Measurements from ENCODE around the gene TPO.

The TPO gene

DNA sequence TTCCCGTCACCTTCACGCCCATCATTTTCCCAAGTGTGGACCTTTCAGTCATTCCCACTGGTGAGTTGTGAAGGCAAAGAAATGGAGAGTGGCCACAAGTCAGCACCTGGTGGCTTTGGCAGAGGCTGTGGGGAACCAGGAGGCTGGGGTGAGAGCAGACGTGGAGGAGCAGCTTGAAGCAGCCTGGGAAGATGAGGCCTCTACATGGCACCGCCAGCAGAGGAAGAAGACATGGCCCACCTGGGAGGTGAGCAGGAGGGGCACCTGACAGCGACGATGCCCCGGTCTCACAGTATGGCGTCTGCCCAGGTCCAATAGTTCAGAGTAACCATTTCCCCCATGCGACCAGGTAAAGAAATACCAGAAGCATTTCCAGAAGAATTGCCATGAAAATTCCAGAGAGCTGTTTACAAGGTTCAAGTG is 69.0 kb downstream of the TPO start:
- no peak for DNase-seq
- Histone ChIP-seq H3K9me3 (ENCODE audit: control extremely low read depth in 1 of 5, control insufficient read depth in 4 of 5, insufficient read depth in 2 of 5, low read depth in 1 of 5, low read length in 4 of 5) (no peaks in the 10 kb centered on the region), H3K36me3 (ENCODE audit: control insufficient read depth in 4 of 4, insufficient read depth in 4 of 4, low read length in 3 of 4) (no peaks in the 10 kb centered on the region), H3K4me1 (ENCODE audit: control extremely low read depth in 1 of 4, control insufficient read depth in 4 of 4, insufficient read depth in 4 of 4, low read length in 3 of 4) (no peaks in the 10 kb centered on the region), H3K27me3 (replicated peaks in 2 of 5; ENCODE audit: control insufficient read depth in 4 of 5, insufficient read depth in 5 of 5, low read length in 4 of 5) (peaks cover 0 to 6% (median 0%) of the 10 kb centered on the region in 5 experiments), H3K27ac (ENCODE audit: insufficient read depth in 1 of 2, low read depth in 1 of 2, low read length in 2 of 2, poor library complexity in 1 of 2, severe bottlenecking in 2 of 2) (no peak overlapping the region), H3K4me3 (ENCODE audit: control insufficient read depth in 1 of 7, extremely low read depth in 1 of 7, insufficient read depth in 4 of 7, low read depth in 2 of 7, low read length in 6 of 7) (no peak overlapping the region)
- CTCF ChIA-PET: no interaction called here
- WGBS (ENCODE audit: insufficient coverage): 95% methylated on average over 7 of the region's 9 CpGs
- POLR2A ChIA-PET: no interaction called here

DNA sequence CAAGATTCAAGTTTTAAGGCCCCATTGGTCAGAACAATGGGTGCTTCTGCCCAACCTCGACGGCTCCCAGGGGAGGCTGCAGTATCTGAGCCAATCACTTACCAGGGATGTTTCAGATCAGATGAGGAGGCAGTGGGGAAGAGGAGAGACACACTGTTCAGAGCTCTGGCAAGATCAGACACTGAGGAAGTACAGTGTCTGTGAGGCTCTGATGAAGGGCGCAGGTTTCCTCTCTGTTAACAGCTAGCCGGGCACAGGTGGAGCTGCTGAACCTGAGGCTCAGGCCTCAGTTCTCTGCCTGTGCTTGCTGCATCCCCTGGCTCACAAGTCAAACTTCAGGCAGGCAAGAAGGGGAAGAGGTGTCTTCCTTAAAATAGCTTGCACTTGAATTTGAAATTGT is 69.7 kb downstream of the TPO start:
- Histone ChIP-seq H3K4me1 (ENCODE audit: control extremely low read depth in 1 of 4, control insufficient read depth in 4 of 4, insufficient read depth in 4 of 4, low read length in 3 of 4) (no peaks in the 10 kb centered on the region), H3K27me3 (replicated peaks in 2 of 5; ENCODE audit: control insufficient read depth in 4 of 5, insufficient read depth in 5 of 5, low read length in 4 of 5) (peaks cover 0 to 3% (median 0%) of the 10 kb centered on the region in 5 experiments), H3K4me3 (ENCODE audit: control insufficient read depth in 1 of 7, extremely low read depth in 1 of 7, insufficient read depth in 4 of 7, low read depth in 2 of 7, low read length in 6 of 7) (no peak overlapping the region), H3K27ac (ENCODE audit: insufficient read depth in 1 of 2, low read depth in 1 of 2, low read length in 2 of 2, poor library complexity in 1 of 2, severe bottlenecking in 2 of 2) (no peak overlapping the region), H3K36me3 (ENCODE audit: control insufficient read depth in 4 of 4, insufficient read depth in 4 of 4, low read length in 3 of 4) (no peaks in the 10 kb centered on the region), H3K9me3 (ENCODE audit: control extremely low read depth in 1 of 5, control insufficient read depth in 4 of 5, insufficient read depth in 2 of 5, low read depth in 1 of 5, low read length in 4 of 5) (no peaks in the 10 kb centered on the region)
- DNase-seq: no peak
- CTCF ChIA-PET: no interaction called here
- WGBS (ENCODE audit: insufficient coverage): 89% methylated on average over 4 of the region's 4 CpGs
- POLR2A ChIA-PET: no interaction called here

- no peak overlapping the region for H3K27ac ChIP-seq (ENCODE audit: insufficient read depth in 1 of 2, low read depth in 1 of 2, low read length in 2 of 2, poor library complexity in 1 of 2, severe bottlenecking in 2 of 2)
- DNase-seq: no peak
- H3K27me3 ChIP-seq (replicated peaks in 2 of 5; ENCODE audit: control insufficient read depth in 4 of 5, insufficient read depth in 5 of 5, low read length in 4 of 5): peaks cover 0 to 2% (median 0%) of the 10 kb centered on the region in 5 experiments
- WGBS (ENCODE audit: insufficient coverage): 98% methylated on average over 7 of the region's 9 CpGs
- H3K9me3 ChIP-seq (ENCODE audit: control extremely low read depth in 1 of 5, control insufficient read depth in 4 of 5, insufficient read depth in 2 of 5, low read depth in 1 of 5, low read length in 4 of 5): no peaks in the 10 kb centered on the region
- H3K4me1 ChIP-seq (ENCODE audit: control extremely low read depth in 1 of 4, control insufficient read depth in 4 of 4, insufficient read depth in 4 of 4, low read length in 3 of 4): no peaks in the 10 kb centered on the region
- no peak overlapping the region for H3K4me3 ChIP-seq (ENCODE audit: control insufficient read depth in 1 of 7, extremely low read depth in 1 of 7, insufficient read depth in 4 of 7, low read depth in 2 of 7, low read length in 6 of 7)
- ChIA-PET POLR2A (no interaction called here), CTCF (no interaction called here)
- no peaks in the 10 kb centered on the region for H3K36me3 ChIP-seq (ENCODE audit: control insufficient read depth in 4 of 4, insufficient read depth in 4 of 4, low read length in 3 of 4)
Measured at GRCh38 chr2:1483551-1483950, 70.3 kb downstream of the TPO start.

- WGBS (ENCODE audit: insufficient coverage): 97% methylated on average over 20 of the region's 22 CpGs
- no peaks in the 10 kb centered on the region for H3K9me3 ChIP-seq (ENCODE audit: control extremely low read depth in 1 of 5, control insufficient read depth in 4 of 5, insufficient read depth in 2 of 5, low read depth in 1 of 5, low read length in 4 of 5)
- peaks cover 0 to 2% (median 0%) of the 10 kb centered on the region in 5 experiments for H3K27me3 ChIP-seq (replicated peaks in 2 of 5; ENCODE audit: control insufficient read depth in 4 of 5, insufficient read depth in 5 of 5, low read length in 4 of 5)
- H3K36me3 ChIP-seq (ENCODE audit: control insufficient read depth in 4 of 4, insufficient read depth in 4 of 4, low read length in 3 of 4): no peaks in the 10 kb centered on the region
- CTCF ChIA-PET: no interaction called here
- no peak overlapping the region for H3K27ac ChIP-seq (ENCODE audit: insufficient read depth in 1 of 2, low read depth in 1 of 2, low read length in 2 of 2, poor library complexity in 1 of 2, severe bottlenecking in 2 of 2)
- H3K4me1 ChIP-seq (ENCODE audit: control extremely low read depth in 1 of 4, control insufficient read depth in 4 of 4, insufficient read depth in 4 of 4, low read length in 3 of 4): no peaks in the 10 kb centered on the region
- no peak for DNase-seq
- no peak overlapping the region for H3K4me3 ChIP-seq (ENCODE audit: control insufficient read depth in 1 of 7, extremely low read depth in 1 of 7, insufficient read depth in 4 of 7, low read depth in 2 of 7, low read length in 6 of 7)
- POLR2A ChIA-PET: no interaction called here
Measured at GRCh38 chr2:1484131-1484884, 71.0 kb downstream of the TPO start.

- no peak for DNase-seq
- ChIA-PET CTCF (no interaction called here), POLR2A (interaction anchor here (0.7 kb wide), 1 partner anchor 447 kb away, joined by 4 read pairs; no protein-coding TSS in a partner anchor)
- Histone ChIP-seq H3K4me3 (ENCODE audit: control insufficient read depth in 1 of 7, extremely low read depth in 1 of 7, insufficient read depth in 4 of 7, low read depth in 2 of 7, low read length in 6 of 7) (no peak overlapping the region), H3K4me1 (ENCODE audit: control extremely low read depth in 1 of 4, control insufficient read depth in 4 of 4, insufficient read depth in 4 of 4, low read length in 3 of 4) (no peaks in the 10 kb centered on the region), H3K27me3 (replicated peaks in 2 of 5; ENCODE audit: control insufficient read depth in 4 of 5, insufficient read depth in 5 of 5, low read length in 4 of 5) (peaks cover 0 to 2% (median 0%) of the 10 kb centered on the region in 5 experiments), H3K27ac (ENCODE audit: insufficient read depth in 1 of 2, low read depth in 1 of 2, low read length in 2 of 2, poor library complexity in 1 of 2, severe bottlenecking in 2 of 2) (no peak overlapping the region), H3K9me3 (ENCODE audit: control extremely low read depth in 1 of 5, control insufficient read depth in 4 of 5, insufficient read depth in 2 of 5, low read depth in 1 of 5, low read length in 4 of 5) (no peaks in the 10 kb centered on the region), H3K36me3 (ENCODE audit: control insufficient read depth in 4 of 4, insufficient read depth in 4 of 4, low read length in 3 of 4) (no peaks in the 10 kb centered on the region)
- WGBS (ENCODE audit: insufficient coverage): 97% methylated on average over 10 of the region's 11 CpGs
Measured at GRCh38 chr2:1486670-1487069, 73.4 kb downstream of the TPO start.

DNA sequence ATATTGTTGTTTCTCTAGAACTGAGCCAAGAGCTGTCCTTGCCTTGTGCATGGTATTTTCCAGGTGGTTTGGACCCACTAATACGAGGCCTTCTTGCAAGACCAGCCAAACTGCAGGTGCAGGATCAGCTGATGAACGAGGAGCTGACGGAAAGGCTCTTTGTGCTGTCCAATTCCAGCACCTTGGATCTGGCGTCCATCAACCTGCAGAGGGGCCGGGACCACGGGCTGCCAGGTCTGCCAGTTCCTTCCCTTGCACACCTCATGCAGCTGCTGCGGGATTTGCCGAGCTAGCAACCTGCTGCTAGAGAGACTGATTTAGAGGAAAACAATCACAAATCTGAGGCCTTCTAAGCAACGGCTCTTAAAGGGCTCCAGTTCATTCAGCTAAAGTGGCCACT is 74.5 kb downstream of the TPO start:
- Histone ChIP-seq H3K27ac (ENCODE audit: insufficient read depth in 1 of 2, low read depth in 1 of 2, low read length in 2 of 2, poor library complexity in 1 of 2, severe bottlenecking in 2 of 2) (no peak overlapping the region), H3K4me3 (ENCODE audit: control insufficient read depth in 1 of 7, extremely low read depth in 1 of 7, insufficient read depth in 4 of 7, low read depth in 2 of 7, low read length in 6 of 7) (no peak overlapping the region), H3K36me3 (ENCODE audit: control insufficient read depth in 4 of 4, insufficient read depth in 4 of 4, low read length in 3 of 4) (no peaks in the 10 kb centered on the region), H3K27me3 (replicated peaks in 2 of 5; ENCODE audit: control insufficient read depth in 4 of 5, insufficient read depth in 5 of 5, low read length in 4 of 5) (peaks cover 0 to under 1% (median 0%) of the 10 kb centered on the region in 5 experiments), H3K9me3 (ENCODE audit: control extremely low read depth in 1 of 5, control insufficient read depth in 4 of 5, insufficient read depth in 2 of 5, low read depth in 1 of 5, low read length in 4 of 5) (no peaks in the 10 kb centered on the region), H3K4me1 (ENCODE audit: control extremely low read depth in 1 of 4, control insufficient read depth in 4 of 4, insufficient read depth in 4 of 4, low read length in 3 of 4) (no peaks in the 10 kb centered on the region)
- POLR2A ChIA-PET: no interaction called here
- WGBS (ENCODE audit: insufficient coverage): 90% methylated on average over 9 of the region's 9 CpGs
- CTCF ChIA-PET: interaction anchor here (1.6 kb wide), 1 partner anchor 64 kb away, joined by 3 read pairs; no protein-coding TSS in a partner anchor
- DNase-seq: no peak

DNA sequence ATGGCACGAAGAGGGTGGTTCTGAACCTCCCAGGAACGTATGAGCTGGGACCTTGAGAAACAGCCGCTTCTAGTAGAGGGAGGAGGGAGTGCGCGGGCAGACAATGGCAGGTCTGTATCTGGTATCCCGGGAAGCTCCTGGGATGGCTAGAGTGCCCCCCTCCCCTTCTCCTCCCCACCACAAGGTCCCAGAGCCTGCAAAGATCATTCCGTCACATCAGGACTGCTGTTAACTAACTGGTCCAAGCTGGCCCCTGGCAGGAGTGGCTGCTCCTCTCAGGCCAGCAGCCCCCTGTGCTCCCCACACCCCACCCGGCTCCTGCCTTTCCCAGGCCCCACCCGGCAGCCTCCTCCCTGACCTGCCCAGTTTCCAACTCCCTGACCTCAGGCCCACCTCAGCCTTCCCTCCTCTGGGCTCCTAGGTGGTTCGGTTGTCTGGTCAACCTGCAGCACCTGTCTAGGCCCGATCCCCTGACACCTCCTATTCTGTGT is 75.0 kb downstream of the TPO start:
- Histone ChIP-seq H3K4me1 (ENCODE audit: control extremely low read depth in 1 of 4, control insufficient read depth in 4 of 4, insufficient read depth in 4 of 4, low read length in 3 of 4) (no peaks in the 10 kb centered on the region), H3K27ac (ENCODE audit: insufficient read depth in 1 of 2, low read depth in 1 of 2, low read length in 2 of 2, poor library complexity in 1 of 2, severe bottlenecking in 2 of 2) (no peak overlapping the region), H3K36me3 (ENCODE audit: control insufficient read depth in 4 of 4, insufficient read depth in 4 of 4, low read length in 3 of 4) (no peaks in the 10 kb centered on the region), H3K4me3 (ENCODE audit: control insufficient read depth in 1 of 7, extremely low read depth in 1 of 7, insufficient read depth in 4 of 7, low read depth in 2 of 7, low read length in 6 of 7) (no peak overlapping the region), H3K9me3 (ENCODE audit: control extremely low read depth in 1 of 5, control insufficient read depth in 4 of 5, insufficient read depth in 2 of 5, low read depth in 1 of 5, low read length in 4 of 5) (no peaks in the 10 kb centered on the region), H3K27me3 (replicated peaks in 2 of 5; ENCODE audit: control insufficient read depth in 4 of 5, insufficient read depth in 5 of 5, low read length in 4 of 5) (no peaks in the 10 kb centered on the region)
- POLR2A ChIA-PET: no interaction called here
- CTCF ChIA-PET: interaction anchor here (1.6 kb wide), 1 partner anchor 64 kb away, joined by 3 read pairs; no protein-coding TSS in a partner anchor
- DNase-seq: no peak
- WGBS (ENCODE audit: insufficient coverage): 96% methylated on average over 4 of the region's 11 CpGs

All from common myeloid progenitor, CD34-positive (primary cell).